Suppressor macrophage treated with lipopolysaccharide for 1 hour (primary cell): ENCODE measurements around the gene ZYG11A.
A peak's percentile ranks its signal among the peaks of the same experiment; 100 is the strongest.
"Not testable (repeated sequence)": the region's sequence is repeated elsewhere in the genome, so short reads cannot be mapped to it uniquely, and the experiment has no call there.

ENCODE experiments used
- DNase-seq, 3 donors: peaks; one replicate each; pipeline ENCODE4 v3.0.0-alpha.2; 2020 to 2022

ZYG11A gene

GRCh38 chr1:52842643-52843310 is at the start of gene ZYG11A:
Gene ZYG11A (plus strand): TSS chr1:52842760. CDS start chr1:52842884, 124 bp downstream.
- peak; percentile 73 to 88 (median 78) for DNase-seq

DNA sequence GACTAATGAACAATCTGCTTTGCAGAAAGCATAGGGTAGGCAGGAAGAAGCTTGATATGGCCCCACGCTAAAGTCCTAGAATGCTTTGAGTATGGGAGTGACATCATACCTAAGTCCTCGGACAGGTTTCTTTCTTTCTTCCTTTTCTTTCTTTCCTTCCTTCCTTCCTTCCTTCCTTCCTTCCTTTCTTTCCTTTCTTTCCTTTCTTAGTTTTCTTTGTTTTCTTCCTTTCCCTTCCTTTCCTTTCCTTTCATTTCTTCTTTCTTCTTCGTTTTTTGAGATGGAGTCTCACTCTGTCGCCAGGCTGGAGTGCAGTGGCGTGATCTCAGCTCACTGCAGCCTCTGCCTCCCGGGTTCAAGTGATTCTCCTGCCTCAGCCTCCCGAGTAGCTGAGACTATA is 48.8 kb upstream of the ZYG11A start:
- DNase-seq = not testable (repeated sequence)

DNA sequence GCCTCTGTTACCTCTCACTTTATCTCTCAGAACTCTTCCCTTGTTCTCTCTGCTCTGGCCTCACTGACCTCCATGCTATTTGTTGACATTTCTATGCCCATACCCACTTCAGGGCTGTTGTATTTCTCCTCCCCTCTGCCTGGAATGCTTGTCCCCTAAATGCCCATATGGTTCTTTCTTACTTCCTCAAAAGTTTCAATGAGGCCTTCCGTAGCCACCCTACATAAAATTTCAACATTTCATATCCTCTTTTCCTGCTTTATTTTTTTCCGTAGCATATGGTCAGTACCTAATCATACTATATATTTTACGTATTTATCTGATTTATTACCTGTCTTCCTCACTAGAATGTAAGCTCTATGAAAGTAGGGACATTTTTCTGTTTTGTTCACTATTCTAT is 47.1 kb upstream of the ZYG11A start:
- peak; percentile 20 to 35 (median 30) for DNase-seq

GRCh38 chr1:52798331-52798730 is 44.2 kb upstream of the ZYG11A start:
- no peak for DNase-seq

- no peak for DNase-seq
Measured at GRCh38 chr1:52801011-52801410, 41.5 kb upstream of the ZYG11A start.

DNA sequence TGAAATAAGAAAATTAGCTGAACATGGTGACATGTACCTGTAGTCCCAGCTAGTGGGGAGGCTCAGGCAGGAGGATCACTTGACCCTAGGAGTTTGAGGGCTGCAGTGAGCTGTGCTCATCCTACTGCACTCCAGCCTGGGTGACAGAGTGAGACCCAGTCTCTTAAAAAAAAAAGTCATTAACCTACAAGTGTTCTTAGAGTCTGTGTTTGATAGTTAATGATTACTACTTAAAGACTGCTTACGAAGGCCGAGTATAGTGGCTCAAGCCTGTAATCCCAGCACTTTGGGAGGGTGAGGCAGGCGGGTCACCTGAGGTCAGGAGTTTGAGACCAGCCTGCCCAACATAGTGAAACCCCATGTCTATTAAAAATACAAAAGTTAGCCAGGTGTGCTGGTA is 38.5 kb upstream of the ZYG11A start:
- DNase-seq = not testable (repeated sequence)

- no peak for DNase-seq
Measured at GRCh38 chr1:52814465-52814864, 28.1 kb upstream of the ZYG11A start.

GRCh38 chr1:52820830-52821229 is 21.7 kb upstream of the ZYG11A start:
- DNase-seq = not testable (repeated sequence)

DNA sequence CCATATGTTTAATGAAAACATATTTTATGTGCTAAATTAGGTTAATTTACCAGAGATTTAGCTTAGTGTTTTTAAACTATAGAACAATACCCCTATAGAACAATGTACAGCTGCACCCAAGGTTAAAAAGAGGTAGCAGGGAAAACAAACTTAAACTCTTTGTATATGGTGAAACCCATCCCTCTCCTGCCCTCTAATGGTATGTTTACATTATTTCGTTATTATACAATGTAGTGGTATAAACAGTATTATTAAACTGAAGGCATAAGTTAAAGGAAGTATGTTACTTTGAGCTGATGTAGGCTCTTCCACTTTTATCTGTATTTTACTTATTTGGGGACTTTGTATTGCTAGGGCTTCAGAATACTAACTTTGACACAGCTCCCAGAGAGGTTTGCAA is 16.7 kb upstream of the ZYG11A start:
- no peak for DNase-seq

DNA sequence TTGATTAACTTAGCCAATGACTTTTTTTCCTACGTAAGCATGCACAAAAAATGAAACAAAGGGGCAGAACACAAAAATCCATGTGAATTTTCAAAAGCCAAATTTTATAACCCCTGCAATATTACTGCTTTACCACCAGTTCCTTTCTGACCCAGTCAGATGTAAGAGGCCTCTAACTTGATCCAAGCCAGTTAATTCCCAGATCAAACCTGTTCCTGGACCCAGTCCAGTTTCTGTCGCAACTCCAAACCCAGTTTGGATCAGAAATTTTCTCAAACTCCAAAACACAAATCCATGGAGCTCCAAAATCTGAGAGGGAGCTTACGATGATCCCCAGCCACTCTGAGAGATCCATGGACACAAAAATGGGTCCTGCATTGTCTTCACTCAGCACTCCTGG is 7.8 kb upstream of the ZYG11A start:
- no peak for DNase-seq

GRCh38 chr1:52836035-52836434 is 6.5 kb upstream of the ZYG11A start:
- no peak for DNase-seq

- DNase-seq = not testable (repeated sequence)
Measured at GRCh38 chr1:52839175-52839574, 3.4 kb upstream of the ZYG11A start.

- DNase-seq = not testable (repeated sequence)
Measured at GRCh38 chr1:52845119-52845518, 2.6 kb downstream of the ZYG11A start.

DNA sequence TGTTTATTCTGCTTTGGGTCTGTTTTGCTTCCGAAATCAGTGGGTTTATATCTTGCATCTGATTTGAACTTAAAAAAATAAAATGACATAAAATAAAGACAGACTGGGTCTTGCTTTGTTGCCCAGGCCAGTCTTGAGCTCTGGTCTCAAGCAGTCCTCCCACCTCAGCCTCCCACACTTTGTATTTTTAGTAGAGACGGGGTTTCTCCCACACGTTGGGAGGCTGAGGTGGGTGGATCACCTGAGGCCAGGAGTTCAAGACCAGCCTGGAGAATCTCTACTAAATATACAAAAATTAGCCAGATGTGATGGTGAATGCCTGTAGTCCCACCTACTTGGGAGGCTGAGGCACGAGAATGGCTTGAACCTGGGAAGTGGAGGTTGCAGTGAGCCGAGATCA is 5.9 kb downstream of the ZYG11A start:
- no peak for DNase-seq

DNA sequence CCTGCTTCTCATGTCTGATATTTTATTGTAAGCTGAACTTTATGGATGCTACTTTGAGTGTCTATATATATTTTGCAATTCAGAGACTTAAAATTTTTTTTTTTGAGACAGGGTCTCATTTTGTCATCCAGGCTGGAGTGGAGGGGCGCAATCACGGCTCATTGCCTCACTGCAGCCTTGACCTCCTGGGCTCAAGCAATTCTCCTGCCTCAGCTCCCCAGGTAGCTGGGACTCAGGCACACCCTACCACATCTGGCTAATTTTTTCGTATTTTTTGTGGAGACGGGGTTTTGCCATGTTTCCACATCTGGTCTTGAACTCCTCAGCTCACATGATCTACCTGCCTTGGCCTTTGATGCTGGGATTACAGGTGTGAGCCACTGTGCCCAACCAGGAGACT is 8.4 kb downstream of the ZYG11A start:
- DNase-seq = no peak

- no peak for DNase-seq
Measured at GRCh38 chr1:52852854-52853253, 10.3 kb downstream of the ZYG11A start.

DNA sequence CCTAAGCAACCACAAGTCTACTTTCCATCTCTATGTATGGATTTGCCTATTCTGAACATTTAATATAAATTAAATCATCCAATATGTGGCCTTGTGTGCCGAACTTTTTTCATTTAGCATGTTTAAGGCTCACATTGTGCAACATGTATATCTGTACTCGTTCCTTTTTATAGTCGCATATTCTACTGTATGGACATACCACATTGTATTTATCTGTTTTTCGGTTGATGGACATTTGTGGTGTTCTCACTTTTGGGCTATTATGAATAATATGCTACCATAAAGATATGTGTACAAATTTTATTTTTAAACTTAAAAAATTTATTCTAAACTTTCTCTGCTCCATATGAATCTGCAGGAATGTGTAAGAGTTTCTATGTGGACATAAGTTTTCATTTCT is 13.0 kb downstream of the ZYG11A start:
- no peak for DNase-seq

DNA sequence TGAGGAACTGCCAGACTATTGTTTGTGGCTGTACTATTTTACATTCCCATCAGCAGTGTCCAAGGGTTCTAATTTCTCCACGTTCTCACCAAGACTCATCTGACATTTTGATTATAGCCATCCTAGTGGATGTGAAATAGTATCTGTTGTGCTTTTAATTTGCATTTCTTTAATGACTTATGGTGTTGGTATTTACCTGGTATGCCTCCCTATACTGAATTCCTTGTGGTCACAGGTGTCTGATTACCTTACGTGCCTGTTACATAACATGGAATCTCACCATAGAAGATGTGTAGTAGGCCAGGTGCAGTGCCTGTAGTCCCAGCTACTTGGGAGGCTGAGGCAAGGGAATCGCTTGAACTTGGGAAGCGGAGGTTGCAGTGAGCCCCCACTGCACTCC is 13.5 kb downstream of the ZYG11A start:
- no peak for DNase-seq

DNA sequence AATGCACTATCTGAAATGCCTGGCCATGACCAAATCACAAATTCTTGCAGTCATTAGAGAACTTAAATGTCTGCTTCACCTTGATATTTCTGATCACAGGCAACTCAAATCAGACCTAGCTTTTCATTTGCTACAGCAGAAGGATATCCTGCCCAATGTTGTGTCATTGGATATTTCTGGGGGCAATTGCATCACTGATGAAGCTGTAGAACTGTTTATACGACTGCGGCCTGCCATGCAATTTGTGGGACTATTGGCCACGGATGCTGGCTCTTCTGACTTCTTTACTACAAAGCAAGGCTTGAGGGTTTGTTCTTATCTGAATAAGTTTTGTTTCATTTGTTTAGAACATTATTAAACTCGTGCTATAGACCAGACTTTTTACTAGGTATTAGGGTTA is 14.9 kb downstream of the ZYG11A start:
- DNase-seq = no peak

DNA sequence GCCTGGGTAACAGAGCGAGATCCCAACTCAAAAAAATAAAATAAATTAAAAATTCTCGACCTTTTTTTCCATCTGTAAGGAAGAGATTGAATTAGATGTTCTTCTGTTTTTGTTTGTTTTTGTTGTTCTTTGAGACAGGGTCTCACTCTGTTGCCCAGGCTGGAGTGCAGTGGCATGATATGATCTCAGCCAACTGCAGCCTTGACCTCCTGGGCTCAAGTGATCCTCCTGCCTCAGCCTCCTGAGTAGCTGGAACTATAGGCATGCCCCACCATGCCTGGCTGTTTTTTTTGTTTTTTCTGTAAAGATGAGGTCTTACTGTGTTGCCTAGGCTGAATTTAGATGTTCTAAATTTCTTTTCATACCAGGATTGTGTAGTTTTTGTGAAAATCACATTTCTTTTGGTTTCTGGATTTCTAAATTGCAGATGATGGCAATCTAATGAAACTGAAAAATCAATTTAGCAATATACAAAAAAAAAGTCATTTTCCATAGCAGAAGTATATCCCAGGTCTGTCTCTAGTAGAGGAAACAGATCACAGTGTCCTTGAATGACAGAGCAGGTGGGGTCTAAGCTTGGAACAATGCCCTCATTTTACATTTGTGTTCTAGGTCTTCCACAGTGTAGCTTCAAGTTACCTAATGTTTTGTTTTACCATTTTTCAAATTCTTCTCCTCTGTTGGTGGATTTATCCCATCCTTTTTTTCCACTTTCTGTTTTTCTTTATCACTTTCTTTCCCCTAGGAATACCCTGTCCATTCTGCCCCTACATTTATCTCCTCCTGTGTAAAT is 20.3 kb downstream of the ZYG11A start:
- DNase-seq = no peak

DNA sequence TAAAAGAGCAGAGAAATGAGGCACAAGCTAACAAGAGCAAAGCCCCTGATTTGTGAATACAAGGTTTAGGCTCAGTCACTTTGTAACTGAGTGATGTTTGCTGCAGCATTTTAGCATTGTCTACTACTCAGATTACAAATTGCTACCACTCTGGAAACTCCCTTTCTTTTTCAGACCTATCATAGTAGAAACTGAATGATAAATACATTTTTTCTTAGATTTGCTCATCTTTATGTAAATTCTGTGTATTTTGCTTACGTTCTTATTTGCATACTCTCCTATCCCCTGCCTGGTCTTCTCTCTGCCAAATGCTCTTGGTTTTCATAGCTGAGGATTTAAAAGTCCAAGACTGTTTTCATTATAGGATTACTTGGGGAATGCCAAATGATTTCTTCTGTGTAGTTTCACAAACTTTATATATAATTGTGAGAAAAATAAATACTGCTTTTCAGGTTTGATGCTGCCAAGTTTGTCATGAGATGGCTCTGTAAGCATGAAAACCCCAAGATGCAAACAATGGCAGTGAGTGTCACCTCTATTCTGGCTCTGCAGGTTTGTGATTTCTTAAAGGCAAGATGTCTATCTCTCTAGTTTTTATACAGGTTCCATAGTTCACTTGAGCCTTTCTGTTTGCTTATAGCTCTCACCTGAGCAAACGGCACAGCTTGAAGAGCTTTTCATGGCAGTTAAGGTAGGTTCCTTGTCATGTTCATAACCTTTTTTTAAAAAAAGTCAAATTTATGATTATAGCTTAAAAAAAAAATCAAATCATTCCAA is 24.7 kb downstream of the ZYG11A start:
- DNase-seq = peak in 1 of 3 donors; percentile 22

- not testable (repeated sequence) for DNase-seq
Measured at GRCh38 chr1:52869727-52870126, 27.2 kb downstream of the ZYG11A start.

GRCh38 chr1:52876843-52877242 is 34.3 kb downstream of the ZYG11A start:
- no peak for DNase-seq

DNA sequence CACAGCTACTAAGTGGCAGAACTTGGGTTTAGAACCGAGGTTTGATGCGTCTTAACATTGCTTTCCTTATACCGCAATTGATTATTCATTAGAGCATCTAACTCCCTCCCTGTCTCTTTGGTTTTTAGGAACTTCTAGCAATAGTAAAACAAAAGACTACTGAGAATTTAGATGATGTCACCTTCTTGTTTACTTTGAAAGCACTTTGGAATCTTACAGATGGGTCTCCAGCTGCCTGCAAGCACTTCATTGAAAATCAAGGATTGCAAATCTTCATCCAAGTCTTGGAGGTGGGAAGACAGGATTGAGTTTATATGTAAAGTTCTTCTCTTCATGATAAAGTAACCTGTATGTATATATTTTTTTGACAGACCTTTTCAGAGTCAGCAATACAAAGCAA is 35.0 kb downstream of the ZYG11A start:
- DNase-seq = no peak
